Hematopoietic multipotent progenitor cell treated with erythropoietin and hydrocortisone succinate and interleukin-3 and kit ligand, for 6 days (in vitro differentiated cells): ENCODE data around the gene PPP2R5C.
A peak's percentile ranks its signal among the peaks of the same experiment; 100 is the strongest.
"Not testable (repeated sequence)": the region's sequence is repeated elsewhere in the genome, so short reads cannot be mapped to it uniquely, and the experiment has no call there.

ENCODE experiments used
- DNase-seq: peaks from one replicate; pipeline ENCODE4 v3.0.0-alpha.2; 2015

Gene PPP2R5C

DNA sequence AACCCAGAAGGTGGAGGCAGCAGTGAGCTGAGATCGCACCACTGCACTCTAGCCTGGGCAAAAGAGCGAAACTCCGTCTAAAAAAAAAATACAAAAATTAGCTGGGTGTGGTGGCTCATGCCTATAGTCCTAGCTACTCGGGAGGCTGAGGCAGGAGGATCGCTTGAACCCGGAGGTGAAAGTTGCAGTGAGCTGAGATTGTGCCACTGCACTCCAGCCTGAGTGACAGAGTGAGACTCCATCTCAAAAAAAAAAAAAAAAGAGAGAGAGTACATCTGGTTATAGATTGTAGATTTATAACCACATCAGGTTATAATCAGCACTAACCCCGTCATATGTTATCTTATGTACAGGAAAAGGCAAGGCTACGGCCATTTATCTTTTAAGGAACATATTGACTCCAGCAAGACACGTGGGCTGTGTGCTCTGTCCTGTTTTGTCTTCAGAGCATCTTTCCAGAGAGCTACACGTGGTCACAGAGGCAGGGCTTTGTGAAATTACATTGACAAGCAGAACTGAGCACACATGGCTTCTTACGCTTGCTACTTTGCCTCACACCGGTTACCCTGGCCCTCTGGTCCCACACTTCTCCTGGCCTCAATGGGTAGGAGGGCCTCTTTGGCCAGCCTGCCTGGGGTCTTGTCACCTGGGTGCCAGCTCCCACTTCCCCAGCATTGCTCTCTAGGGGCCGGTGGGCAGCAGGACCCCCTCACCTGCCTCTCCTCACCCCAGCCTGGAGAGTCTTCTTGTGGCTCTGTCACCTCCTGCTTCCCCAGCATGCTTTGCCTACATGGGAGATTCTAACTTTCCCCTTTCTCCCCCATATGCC, 196.1 kb downstream of the PPP2R5C start:
- DNase-seq: peak; percentile 94

DNA sequence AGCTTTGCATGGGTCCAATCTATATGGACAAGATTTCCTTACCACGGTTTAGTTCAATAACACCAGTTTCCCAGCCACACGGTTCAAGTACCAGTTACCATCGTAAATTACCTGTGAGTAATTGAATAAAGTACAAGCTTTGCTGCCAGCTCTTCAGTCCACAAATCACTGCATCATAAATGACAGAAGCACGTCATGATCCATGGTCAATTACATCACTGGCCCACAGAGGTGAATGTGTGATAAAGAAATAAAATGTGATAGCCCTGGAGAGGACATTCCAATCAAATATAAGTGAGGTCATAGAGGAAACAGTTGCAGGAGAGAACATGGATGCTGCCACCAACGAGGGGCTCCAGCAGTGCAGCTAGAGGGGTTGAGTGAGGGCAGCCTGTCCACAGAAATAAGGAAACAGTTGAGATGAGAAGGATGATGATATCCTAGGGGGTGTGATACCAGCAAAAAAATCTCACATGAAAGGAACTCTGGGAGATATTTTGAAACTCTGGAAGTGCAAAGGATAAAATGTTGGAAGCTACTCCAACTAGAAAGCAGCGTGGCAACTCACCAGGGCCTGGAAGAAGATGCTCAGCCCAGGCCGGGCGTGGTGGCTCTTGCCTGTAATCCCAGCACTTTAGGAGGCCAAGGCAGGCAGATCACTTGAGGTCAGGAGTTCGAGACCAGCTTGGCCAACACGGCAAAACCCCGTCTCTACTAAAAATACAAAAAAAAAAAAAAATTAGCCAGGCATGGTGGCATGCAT, 197.1 kb downstream of the PPP2R5C start:
- DNase-seq: no peak

DNA sequence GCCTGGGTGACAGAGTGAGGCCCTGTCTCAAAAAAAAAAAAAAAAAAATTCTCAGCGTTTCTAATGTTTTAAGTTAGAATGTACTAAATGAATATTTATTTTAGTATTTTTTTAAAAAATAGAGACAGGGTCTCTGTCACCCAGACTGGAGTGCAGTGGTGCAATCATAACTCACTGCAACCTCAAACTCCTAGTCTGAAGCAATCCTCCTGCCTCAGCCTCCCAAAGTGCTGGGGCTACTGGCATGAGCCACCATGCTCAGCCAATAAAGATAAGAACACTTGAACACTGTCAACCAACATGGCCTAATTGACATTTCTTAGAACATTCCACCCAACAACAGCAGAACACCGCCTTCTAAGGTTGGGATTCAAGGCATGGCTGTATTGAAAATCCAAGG, 197.8 kb downstream of the PPP2R5C start:
- no peak for DNase-seq

DNA sequence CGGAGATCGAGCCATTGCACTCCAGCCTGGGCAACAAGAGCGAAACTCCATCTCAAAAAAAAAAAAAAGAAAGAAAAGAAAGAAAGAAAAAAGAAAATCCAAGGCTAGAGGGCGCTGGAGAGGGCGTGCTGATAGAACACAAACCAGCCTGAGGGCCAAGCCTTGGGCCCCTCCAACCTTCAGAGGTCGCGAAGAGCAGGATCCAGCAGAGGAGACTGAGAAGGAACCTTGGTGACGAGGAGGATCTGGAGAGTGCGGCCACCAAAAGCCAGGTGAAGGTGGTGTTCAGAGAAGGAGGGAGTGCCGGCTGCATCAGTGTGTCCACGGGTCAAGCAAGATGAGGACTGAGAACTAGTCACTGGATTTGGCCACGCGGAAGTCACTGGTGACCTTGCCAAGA, 198.7 kb downstream of the PPP2R5C start:
- peak; percentile 81 for DNase-seq

DNA sequence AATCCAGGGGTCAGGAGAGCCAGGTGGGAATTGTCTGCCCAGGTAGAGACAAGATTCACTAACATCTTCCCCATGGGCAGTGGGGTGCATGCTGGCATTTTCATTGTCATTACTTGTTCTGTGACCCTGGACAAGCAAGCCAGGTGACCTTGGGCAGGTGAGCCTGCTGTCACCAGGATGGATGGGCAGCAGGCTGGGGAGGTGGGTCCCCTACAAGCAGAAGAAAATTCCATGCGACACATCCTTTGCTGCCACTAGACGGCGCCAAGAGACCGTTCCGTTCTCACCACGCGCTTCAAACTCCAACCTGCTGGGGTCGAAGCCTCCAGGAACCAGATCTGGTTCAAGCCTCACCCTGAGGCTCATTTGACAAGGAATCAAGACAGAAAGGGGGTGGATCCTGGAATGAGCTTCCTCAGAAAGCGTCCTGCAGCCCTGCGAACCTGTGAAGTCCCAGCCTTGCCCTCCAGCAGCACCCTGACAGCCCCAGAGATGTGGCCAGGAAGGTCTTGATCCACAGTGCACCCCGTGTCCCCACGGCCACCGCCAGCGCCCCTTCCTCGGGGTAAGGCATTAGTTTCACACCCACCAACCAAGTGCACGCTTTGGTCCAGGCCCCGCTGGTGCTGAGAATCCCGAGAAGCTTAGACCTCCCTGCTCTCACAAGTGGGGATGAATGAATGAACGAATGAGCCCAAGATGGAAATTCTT, 199.7 kb downstream of the PPP2R5C start:
- DNase-seq: peak; percentile 93

DNA sequence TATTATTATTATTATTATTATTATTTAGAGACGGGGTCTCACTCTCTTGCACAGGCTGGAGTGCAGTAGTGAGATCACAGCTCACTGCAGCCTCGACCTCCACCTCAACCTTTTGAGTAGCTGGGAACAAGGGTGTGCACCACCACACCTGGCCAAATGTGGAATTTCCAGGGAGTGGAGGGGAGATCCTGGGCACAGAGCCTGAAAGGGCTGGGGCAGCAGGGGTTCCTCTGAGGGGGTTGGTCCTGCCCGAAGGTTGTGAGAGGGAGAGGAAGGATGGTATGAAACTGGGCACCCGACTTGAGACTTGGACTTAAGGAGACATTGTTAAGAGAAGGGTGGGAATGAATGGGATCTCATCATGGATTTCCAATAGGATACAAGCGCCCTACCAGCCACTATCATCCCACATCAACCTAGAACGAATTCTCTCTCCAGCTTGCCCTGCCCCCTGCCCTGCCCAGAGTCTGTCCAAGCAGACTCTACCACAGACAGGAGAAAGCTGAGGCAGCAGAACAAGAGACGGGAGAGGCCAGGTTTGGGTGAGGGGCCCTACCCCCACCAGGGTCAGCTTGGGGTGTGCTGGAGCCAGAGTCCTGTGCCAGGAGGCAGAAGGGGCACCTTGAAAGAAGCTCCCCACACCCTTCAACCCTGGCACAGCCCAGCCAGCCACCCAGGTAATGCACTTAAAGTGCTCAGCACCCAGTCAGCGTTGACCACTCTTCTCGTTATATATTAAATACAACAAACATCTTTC, 200.4 kb downstream of the PPP2R5C start:
- DNase-seq: no peak

DNA sequence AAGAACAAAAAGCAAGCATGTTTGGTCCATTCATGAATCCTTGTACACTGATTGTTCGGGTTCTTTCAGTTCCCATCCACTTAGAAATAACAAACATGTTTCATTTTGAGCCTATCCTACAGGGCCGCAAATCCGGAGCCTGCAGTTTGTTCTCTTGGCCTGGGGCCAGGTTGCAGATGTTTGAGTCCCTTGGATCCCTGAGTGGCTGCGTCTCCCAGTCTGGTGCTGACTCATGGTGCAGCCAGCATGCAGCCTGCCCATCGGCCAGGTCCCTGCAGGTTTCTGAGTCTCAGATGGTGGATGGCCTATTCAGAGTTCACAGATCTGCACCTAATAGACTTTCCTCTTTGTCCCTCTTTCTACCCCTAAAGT, 201.0 kb downstream of the PPP2R5C start:
- no peak for DNase-seq

DNA sequence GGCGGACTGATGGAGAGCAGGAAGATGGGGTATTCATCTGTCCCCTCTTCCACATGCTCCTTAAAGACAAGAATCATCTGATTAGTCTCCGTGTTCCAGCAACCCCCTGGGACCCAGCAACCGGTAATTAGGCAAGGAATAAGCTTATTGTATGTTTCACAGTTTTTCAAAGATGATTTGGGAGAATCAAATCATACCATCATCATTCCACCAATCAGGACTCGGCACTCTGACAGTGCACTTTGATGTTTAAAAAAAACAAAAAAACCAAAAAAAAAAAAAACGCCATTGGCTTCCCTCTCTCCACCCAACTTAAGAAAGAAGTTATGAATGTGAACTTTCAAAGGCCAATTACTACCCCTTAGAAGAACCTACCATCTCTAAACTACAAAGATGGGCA, 201.5 kb downstream of the PPP2R5C start:
- no peak for DNase-seq

DNA sequence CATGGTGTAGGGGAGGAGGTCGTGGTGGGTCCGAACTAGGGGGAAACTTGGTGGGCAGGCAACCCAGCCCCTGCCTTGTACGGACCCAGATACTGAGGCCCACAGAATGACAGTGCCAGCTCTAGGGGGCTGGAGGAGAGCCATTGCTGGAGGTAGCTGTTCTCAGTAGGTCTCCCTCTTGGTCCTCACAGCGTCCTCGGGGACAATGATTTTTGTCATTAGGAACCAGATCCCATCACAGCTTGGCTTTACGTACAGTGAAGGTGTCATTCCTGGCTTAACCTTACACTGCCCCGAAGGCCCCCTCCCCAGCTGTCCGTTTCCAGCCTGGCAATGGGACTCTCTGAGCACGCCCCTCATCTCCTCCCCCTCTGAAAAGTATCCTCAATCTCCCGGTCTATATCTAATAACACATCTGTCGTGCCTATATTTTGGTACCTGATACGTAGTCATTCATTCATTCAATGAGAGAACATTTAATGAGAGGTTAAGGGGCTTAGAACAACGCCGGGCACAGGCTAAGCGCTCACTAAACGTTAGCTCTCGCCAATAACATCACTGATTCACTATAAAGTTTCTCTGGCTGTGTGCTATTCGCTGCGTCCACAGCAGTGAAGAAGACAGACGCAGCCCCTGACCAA, 202.3 kb downstream of the PPP2R5C start:
- no peak for DNase-seq

DNA sequence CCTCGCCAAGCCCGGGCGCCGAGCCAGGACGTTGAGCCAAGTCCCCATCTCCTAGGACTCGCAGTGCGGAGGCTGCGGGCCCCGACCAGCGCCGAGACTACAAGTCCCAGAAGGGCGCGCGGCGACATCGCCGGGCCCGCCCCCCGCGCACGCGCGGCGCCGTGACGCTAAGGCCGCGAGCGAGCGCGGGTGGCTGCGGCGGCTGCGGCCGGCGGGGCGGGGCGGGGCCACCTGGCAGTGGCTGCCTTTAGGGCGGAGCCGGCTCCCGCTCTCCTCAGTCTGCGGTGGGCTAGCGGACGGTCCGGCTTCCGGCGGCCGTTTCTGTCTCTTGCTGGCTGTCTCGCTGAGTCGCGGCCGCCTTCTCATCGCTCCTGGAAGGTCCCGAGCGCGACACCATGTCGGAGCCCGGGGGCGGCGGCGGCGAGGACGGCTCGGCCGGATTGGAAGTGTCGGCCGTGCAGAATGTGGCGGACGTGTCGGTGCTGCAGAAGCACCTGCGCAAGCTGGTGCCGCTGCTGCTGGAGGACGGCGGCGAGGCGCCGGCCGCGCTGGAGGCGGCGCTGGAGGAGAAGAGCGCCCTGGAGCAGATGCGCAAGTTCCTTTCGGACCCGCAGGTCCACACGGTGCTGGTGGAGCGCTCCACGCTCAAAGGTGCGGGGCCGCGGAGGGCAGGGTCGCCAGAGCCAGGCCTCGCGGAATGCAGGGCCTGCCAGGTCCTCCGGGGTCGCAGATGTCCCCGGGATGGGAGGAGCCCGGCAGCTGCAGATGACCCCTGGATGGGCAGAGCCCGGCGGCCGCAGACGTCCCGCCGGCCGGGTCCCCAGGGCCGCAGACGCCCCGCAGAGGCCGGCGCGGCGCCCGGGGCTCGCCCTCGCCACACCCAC, 203.0 kb downstream of the PPP2R5C start, which contains the start of gene DYNC1H1:
TSS of gene DYNC1H1 (plus strand) at position 277 of the 884 bp plus-strand sequence. CDS start at position 396, 119 bp downstream.
- DNase-seq: peak; percentile 92

DNA sequence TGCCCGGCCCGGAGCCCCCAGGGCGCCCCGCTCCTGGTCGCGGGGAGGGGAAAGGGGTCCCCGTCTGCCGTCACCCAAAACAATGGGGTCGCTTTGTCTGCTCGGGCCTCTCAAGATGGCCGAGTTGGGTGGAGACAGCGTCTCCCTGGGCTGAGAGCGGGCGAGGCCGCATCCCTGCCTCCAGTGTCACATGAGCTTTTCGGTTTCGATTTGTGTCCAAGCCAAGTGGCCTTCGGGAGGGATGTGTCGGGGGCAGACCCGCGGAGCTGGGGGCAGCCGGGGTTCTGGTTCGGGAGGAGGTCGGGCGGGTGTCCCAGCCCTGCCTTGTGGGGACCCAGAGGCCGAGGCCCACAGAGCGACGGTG, 203.7 kb downstream of the PPP2R5C start:
- peak; percentile 87 for DNase-seq

DNA sequence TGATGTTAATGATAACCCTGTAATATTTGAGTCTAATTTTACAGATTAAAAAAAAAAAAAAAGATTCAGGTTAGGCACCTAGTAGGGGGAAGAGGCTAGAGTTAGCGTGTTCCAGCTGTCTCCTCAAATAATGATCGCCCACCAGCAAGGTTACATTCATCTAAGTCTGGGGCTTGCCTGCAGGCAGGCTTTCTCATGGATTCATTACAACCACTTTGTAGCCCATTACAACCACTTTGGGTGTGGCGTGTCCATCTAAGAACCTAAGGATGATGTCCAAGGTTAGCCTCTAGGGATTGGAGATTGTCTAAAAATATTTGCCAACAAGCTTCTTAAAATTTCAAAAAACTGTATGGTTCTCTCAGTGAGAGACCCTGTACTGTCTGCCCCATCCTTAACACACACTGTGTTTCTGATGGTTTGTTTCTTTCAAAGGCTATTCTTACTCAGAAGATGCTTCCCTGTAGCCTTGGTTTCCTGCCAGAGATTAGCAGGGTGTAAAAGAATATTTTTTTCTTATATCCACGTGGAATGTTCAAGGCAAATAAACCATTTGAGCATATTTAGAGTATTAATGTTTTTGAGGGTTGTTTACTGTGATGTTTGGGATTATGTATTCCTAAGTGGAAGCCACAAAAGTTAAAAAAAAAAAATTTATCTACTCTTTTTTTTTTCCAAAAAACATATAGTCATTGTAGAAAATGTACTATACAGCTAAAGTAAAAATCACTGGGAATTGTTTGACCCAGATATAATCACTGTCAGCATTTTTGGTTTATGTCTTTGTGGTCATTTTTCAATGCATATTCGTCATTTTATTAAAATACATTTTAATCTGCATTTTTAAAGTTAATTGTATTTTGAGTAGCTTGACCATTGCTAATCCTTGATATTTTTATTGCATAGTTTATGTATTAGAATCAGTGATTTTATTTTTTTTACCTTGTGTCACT, 204.5 kb downstream of the PPP2R5C start:
- peak; percentile 37 for DNase-seq

DNA sequence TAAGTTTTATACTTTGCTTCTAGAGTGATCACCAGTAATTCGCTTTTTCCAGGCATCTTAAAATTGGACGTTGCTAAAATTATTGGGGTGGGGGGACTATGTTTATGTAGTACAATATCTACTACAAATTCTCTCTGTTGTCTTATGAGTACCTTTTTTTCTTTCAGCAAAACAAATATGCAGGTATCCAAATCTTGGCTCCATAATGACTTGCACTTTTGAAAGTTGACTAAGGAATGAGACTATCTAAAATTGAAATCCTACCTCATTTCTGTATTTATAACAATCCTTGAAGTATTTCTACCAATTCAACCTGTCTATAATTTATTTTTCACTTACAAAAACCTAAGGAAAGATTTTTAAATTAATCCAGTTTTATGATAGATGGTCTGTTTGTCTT, 205.2 kb downstream of the PPP2R5C start:
- no peak for DNase-seq

DNA sequence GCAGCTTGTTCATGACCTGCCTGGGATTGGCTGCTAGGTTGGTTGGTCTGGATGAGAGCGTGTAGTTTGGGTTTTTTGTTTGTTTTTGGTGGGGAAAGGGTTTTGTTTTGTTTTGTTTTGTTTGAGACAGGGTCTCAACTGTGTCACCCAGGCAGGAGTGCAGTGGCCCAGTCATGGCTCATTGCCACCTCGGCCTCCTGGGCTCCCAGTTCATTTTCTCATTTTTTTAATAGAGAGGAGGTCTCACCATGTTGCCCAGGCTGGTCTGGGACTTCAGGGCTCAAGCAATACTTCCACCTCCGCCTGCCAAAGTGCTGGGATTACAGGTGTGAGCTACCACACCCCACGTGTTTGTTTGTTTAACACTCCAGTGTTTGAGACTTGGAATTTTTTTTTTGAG, 206.7 kb downstream of the PPP2R5C start:
- DNase-seq: no peak

DNA sequence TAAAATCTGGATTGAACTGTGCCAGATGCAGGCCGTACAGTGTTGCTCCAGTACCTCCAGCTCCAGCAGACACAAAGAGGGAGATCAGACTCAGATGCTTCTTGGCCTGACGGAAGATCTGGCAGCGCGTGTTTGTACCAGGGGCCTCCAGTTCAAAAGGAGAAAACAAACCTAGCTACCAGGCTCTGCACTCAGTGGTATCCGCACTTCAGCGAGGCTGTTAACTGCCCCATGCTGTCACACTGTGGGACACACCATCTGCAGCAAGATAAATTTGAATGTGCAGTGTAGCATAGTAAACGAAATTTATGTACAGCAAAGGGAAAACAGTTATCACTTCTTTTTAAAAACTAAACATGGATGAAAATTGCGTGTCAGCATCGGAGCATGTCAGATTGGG, 208.0 kb downstream of the PPP2R5C start:
- no peak for DNase-seq

DNA sequence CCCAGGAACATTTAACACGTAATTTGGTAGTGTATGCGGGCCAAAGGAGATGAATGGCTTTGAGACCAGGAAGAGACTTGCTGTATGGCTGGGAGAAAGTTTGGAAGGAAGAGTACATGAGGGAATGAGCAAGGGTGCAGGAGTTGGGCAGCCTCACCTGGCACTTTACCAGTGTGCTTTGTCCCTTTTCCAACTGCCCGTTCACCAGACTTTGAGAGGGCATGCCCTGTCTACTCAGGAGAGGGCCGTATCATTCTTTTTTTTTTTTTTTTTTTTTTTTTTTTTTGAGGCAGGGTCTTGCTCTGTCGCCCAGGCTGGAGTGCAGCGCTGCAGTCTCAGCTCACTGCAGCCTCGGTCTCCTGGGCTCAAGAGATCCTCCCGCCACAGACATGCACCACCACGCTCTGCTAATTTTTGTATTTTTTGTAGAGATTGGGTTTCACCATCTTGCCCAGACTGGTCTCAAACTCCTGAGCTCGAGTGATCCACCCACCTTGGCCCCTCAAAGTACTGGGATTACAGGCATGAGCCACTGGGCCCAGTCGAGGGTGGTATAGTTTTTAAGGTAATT, 209.4 kb downstream of the PPP2R5C start:
- DNase-seq: no peak

DNA sequence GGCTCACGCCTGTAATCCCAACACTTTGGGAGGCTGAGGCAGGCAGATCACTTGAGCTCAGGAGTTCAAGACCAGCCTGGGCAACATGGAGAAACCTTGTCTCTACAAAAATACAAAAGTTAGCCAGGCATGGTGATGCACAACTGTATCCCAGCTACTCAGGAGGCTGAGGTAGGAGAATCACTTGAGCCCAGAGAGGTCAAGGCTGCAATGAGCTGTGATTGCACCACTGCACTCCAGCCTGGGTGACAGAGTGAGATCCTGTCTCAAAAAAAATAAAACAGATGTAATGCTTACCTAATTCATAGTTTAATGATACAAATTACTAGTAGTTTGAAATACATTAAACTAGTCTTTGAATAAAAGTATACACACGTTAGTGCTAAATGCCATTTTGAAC, 209.9 kb downstream of the PPP2R5C start:
- DNase-seq: not testable (repeated sequence)

DNA sequence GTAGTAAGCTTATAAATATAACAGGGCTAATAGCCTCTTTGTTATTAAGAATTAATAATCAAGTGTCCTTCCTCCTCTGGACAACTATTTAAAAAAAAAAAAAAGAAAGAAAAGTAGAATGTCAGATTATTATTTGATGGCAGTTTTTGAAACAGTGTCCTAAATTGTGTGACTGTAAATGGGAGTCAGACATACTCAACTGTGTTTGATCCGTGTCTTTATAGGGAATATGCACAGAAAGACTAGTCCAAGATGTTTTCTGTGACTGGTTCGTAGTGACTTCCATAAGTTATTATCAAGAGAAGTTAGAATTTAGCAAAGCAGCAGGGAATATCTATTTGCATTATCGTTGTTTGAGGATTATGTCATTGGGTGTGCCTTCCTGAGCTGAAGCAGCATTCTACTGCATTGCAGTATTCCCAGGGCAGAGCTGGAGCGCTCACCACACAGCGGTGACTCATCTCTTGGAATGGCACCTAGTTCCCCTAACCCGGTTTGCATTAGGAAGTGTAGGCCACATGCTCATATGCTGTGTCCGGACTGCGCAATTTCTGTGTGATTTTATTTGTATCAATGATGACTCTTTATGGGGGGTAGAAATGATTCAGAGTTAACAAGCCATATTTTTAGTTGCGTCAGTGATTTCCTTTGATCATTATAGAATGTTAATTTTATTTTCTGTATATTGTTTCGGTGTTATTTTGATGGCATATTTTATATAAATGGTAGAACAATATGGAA, 210.8 kb downstream of the PPP2R5C start:
- DNase-seq: no peak

DNA sequence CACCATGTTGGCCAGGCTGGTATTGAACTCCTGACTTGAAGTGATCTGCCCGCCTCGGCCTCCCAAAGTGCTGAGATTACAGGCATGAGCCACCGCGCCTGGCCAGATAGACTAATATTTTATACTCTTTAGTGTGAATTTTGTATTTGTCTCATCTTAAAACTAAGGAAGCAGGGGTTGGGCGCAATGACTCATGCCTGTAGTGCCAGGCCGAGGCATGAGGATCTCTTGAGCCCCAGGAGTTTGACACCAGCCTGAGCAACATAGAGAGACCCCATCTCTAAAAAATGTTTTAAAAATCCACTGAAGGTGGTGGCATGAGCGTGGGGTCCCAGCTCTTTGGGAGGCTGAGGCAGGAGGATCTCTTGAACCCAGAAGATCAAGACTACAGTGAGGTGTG, 211.8 kb downstream of the PPP2R5C start:
- no peak for DNase-seq
